Thoracic aorta (tissue), 2 donors: Measurements from ENCODE around the gene RNF217. TPM values are rescaled to one million over a fixed set of nuclear protein-coding genes. Genes with fewer than 3 reads are reported as not detected.

Experiments
- ATAC-seq: fragments of 150-250 bp; one replicate; pipeline ENCODE4 v1.8.0; 2017; ENCODE audit warnings: low read depth; ENCODE audit not compliant: insufficient number of reproducible peaks, low FRiP score
- DNase-seq: peaks from one replicate; pipeline ENCODE4 v3.0.0-alpha.2; 2020; ENCODE audit warnings: low spot score
- H3K27ac ChIP-seq, 2 donors: fragments of 200-600 bp; sonication (generic); 1 replicate in 1 of 2; 2 replicates in 1 of 2; pipeline ENCODE4 v1.5.1; 2016; ENCODE audit warnings: mild to moderate bottlenecking in 2 of 2, moderate library complexity in 2 of 2
- H3K27me3 ChIP-seq: fragments of 200-600 bp; sonication (generic); replicated peaks from 2 replicates; pipeline ENCODE4 v1.6.0; 2016; ENCODE audit warnings: mild to moderate bottlenecking; ENCODE audit not compliant: insufficient read depth
- H3K36me3 ChIP-seq: fragments of 200-600 bp; sonication (generic); one replicate; pipeline ENCODE4 v1.5.1; 2016
- H3K4me1 ChIP-seq, 2 donors: fragments of 200-600 bp; sonication (generic); 1 replicate in 1 of 2; 2 replicates in 1 of 2; pipeline versions ENCODE4 v1.5.1 to v1.6.0; 2016; ENCODE audit warnings: low read depth in 2 of 2, mild to moderate bottlenecking in 1 of 2; ENCODE audit not compliant: control insufficient read depth in 1 of 2
- H3K4me3 ChIP-seq: fragments of 200-600 bp; sonication (generic); 2 replicates; pipeline ENCODE4 v1.5.1; 2016; ENCODE audit warnings: mild to moderate bottlenecking
- H3K9me3 ChIP-seq: fragments of 200-600 bp; sonication (generic); 2 replicates; pipeline ENCODE4 v1.5.1; 2016
- CTCF ChIP-seq: fragments of 200-600 bp; sonication (generic); IDR thresholded peaks from one replicate; pipeline ENCODE4 v1.5.1; 2019; ENCODE audit warnings: antibody characterized with exemption
- total RNA-seq, 2 donors: library from RNA; depleted of rRNA; stranded (reverse); fragments of >200 nt; gene quantifications; one replicate each; pipeline versions ENCODE4 v1.1.0 to v1.2.3, GENCODE V29; 2016

The RNF217 gene
- total RNA-seq, 2 donors from 2014 or later: 36.3 to 44.2 TPM

- TF ChIP-seq CTCF: no peak
- ATAC-seq: no peak
- Histone ChIP-seq H3K36me3 (peaks cover 21% of the 10 kb centered on the region), H3K27ac (no peak overlapping the region), H3K27me3 (no peaks in the 10 kb centered on the region), H3K4me1 (peaks cover 22 to 38% of the 10 kb centered on the region in 2 donors), H3K9me3 (no peaks in the 10 kb centered on the region), H3K4me3 (no peak overlapping the region)
- no peak for DNase-seq
Measured at GRCh38 chr6:124974771-124975377, 12.6 kb downstream of the RNF217 start.

DNA sequence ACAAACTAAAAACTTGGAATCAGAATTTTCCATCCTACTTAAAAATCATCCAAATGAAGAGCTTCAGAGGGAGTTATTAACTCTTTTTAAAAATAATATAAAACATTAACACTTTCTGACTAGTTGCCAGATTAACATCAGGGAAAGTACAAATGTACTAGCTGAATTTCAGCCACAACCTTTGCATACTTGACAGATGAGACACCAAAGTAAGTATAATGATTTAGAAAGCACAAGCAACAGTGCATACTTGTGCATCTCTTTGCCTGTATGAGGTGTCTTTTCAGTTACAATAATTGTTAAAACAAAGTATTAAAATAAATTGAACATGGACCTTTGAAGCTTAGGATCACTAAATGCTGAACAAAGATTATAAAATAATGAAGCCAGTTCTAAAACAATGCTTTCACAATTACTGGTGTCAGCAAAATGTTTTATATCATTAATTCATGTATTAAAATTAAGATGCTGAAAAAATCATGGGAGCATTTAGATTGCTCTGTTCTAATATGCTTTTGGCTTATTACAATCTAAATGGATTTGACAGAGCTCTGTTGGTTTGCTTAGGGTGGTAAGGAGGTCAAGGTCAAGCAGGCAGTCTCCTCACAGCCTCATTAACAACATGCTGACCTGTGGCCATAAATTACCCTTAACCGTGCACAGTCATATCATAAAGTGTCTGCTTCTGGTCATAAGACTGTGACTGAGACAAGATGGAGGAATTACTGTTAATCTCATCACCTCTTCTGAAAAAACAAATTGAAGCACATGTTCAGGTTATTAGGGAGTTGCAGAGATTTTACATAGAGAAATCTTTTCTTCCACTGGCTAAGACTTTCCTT, 15.1 kb downstream of the RNF217 start:
- peaks cover 13 to 28% of the 10 kb centered on the region in 2 donors for H3K4me1 ChIP-seq
- no peak overlapping the region for H3K27ac ChIP-seq
- TF ChIP-seq CTCF: no peak
- no peak for DNase-seq
- no peaks in the 10 kb centered on the region for H3K27me3 ChIP-seq
- peaks cover 15% of the 10 kb centered on the region for H3K36me3 ChIP-seq
- no peak overlapping the region for H3K4me3 ChIP-seq
- no peaks in the 10 kb centered on the region for H3K9me3 ChIP-seq
- no peak for ATAC-seq

DNA sequence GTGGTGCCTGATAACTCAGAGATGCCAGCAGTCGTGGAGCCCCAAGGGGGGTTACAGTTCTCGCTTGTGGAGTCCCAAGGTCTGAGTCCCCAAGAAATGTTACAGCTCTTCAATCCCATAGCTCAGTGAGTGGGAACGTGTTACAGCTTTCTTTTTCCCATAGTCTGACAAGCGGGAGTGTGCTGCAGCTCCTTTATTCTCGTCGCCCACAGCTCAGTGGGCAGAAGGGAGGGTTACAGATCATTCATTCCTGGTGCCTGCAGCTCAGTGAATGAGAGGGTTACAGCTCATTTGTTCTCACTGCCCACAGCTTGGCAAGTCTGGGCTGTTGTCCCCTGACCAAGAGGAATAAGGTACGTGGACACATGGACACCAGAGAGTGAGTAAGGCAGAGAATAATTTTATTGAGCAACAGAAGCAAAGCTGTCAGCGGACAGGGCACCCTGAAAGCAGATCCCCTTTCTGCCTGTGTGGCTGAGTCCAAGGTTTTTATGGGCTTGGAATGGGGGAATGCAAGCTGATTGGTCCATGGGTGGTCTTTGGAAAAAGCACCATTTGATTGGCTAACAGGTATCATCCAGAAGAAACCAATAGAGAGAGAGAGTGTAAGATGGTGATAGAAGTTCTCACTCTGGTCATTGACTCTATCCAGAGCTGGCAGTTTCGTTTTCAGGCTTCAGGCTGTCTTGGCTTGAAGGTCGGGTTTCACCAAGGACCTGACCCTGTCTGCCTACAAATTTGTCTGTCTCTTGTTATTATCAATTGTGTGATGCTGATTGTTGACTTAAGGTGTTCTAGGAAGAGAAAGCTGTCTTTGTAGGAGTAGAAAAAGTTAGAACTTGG, 16.4 kb downstream of the RNF217 start:
- no peak overlapping the region for H3K27ac ChIP-seq
- ATAC-seq (no peak), DNase-seq (no peak)
- no peak for TF ChIP-seq CTCF
- peaks cover 15% of the 10 kb centered on the region for H3K36me3 ChIP-seq
- no peaks in the 10 kb centered on the region for H3K27me3 ChIP-seq
- peaks cover 13 to 31% of the 10 kb centered on the region in 2 donors for H3K4me1 ChIP-seq
- no peaks in the 10 kb centered on the region for H3K9me3 ChIP-seq
- no peak overlapping the region for H3K4me3 ChIP-seq

DNA sequence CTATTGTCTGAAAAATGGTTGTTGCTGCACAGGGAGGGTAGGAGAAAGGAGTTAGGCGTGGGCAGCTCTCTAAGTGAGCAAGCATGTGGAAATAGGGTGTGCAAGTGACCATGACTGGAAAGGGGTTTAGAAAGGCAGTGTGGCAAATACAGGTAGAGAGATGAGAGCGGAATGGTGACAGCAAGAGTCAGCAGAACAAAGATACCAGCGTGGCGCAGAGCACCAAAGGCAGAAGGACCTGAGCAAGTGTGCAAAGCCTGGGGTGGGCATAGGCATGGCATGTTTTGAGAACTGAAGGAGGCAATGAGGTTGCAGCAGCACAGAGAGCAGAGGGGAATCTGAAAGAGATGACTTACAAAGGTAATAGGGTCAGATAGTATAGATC, 17.0 kb downstream of the RNF217 start:
- H3K27me3 ChIP-seq: no peaks in the 10 kb centered on the region
- no peak overlapping the region for H3K4me3 ChIP-seq
- peaks cover 12% of the 10 kb centered on the region for H3K36me3 ChIP-seq
- peaks cover 19 to 34% of the 10 kb centered on the region in 2 donors for H3K4me1 ChIP-seq
- H3K9me3 ChIP-seq: no peaks in the 10 kb centered on the region
- no peak overlapping the region for H3K27ac ChIP-seq
- DNase-seq (no peak), ATAC-seq (no peak)
- no peak for TF ChIP-seq CTCF

- H3K4me1 ChIP-seq: peaks cover 30 to 42% of the 10 kb centered on the region in 2 donors
- peaks cover 12% of the 10 kb centered on the region for H3K36me3 ChIP-seq
- DNase-seq (no peak), ATAC-seq (no peak)
- TF ChIP-seq CTCF: no peak
- no peak overlapping the region for H3K27ac ChIP-seq
- no peaks in the 10 kb centered on the region for H3K27me3 ChIP-seq
- no peak overlapping the region for H3K4me3 ChIP-seq
- no peaks in the 10 kb centered on the region for H3K9me3 ChIP-seq
Measured at GRCh38 chr6:124982669-124983068, 20.4 kb downstream of the RNF217 start.
